ENCODE results near the gene KCTD11.
"Not testable (repeated sequence)": the region's sequence is repeated elsewhere in the genome, so short reads cannot be mapped to it uniquely, and the experiment has no call there.

Gene KCTD11

DNA sequence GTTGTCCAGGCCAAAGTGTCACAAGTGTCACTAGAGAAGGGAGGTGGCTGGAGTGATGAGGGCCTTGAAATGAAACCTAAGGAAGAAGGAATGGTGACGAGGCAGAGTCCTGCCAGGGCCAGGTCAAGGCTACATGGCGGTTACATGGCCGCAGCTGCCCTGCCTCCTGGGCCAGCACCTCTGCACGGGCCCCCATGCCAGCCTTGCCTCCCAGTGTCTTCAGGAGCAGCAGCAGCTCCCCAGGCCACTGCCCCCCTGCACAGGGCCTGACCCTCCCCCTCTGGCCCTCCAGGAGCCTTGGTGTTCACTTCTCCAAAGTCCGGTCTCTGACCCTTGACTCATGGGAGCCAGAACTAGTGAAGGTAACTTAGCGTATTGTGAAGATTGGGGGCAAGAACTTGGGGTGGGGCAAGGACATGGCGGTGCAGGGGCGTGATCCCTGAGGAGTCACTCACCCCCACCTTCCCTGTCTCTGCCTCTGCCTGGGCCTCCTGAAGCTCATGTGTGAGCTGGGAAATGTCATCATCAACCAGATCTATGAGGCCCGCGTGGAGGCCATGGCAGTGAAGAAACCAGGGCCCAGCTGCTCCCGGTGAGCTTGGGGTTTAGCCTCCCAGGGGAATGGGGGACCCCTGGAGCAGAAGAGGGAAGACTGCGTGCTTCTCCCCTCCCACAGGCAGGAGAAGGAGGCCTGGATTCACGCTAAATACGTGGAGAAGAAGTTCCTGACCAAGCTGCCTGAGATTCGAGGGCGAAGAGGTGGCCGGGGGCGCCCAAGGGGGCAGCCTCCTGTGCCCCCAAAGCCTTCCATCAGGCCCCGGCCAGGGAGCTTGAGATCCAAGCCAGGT is 4.1 kb upstream of the KCTD11 start:
- FAIRE-seq: no peak

DNA sequence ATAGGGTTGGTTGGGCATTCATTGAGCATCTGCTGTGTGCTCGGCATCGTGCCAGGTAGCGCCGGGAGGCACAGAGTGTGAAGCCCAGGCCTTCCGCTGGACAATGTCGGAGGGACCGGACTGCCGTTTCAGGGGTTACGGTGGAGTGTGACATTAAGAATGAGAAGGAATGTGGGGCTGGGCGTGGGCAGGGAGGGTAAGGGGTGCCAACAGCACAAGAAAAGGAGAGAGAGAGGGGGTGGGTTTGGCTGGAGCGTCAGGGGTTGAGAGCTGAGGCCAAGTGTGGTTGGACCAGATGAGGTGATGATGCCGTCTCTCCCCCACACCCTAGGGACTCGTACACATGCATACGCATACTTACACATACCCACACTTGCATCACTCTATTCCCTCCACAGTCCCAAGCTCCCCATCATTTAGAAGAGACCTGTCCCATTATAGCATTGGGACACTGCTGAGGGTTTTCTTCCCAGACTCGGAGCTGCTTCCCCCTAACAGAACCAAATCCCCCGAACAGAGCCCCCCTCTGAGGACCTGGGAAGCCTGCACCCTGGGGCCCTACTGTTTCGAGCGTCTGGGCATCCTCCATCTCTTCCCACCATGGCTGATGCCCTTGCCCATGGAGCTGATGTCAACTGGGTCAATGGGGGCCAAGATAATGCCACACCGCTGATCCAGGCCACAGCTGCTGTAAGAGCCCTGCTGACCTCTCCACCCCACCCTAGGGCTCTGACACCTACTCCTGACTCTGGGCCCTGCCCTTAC is 3.3 kb upstream of the KCTD11 start:
- no peak for FAIRE-seq

DNA sequence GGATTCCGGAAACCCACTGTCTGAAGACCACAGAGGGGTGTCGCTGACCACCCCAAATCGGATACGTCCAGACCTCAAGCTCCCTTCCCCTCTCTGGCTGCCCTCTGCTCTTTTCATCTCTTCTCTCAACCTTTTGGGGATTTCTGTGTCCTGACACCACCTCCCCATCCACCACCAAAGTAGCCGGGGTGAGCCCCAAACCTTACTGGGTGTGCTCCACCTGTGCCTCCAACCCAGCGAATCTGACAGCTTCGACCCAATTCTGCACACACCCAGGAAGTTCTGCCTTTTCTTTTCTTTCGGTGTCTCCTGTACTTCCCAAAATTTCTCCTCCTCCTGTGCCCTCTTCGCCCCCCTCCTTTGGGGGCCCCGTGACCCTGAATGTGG is 534 bp downstream of the KCTD11 start:
- FAIRE-seq: no peak

- no peak for FAIRE-seq
Observed at GRCh38 chr17:7352910-7353635, 1.1 kb downstream of the KCTD11 start.

DNA sequence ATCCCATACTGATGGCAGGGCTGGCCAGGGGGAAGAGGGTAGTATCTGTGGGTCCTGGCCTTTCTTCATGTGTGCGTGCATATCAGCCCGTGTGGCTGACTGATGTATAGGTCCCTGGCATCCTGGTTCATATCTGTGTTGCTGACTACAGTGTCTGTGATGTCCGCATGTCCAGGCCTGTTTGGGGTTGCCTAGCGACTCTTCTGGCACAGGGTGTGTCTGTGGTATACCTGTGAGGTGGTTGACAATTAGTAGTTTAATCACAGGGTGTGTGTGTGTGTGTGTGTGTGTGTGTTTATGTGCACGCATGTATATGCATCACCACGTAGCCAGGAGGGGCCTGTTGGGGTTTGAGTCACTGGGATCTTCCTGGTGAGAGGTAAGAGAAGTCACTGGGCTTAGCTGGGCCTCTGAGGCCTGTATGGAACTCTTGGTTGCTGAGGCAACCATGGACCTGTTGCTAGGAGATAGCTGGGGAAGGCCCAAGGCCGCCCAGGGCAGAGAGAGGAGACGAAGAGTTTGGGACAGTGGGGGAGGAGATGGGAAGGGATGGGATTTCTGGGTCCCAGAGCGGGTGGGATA is 2.4 kb downstream of the KCTD11 start:
- FAIRE-seq: no peak

- no peak for FAIRE-seq
Observed at GRCh38 chr17:7355053-7355452, 3.1 kb downstream of the KCTD11 start, which contains the start of gene TMEM95. TMEM95 (plus strand) TSS chr17:7355156; CDS start chr17:7355205, 49 bp downstream.

- no peak for FAIRE-seq
Observed at GRCh38 chr17:7355573-7355972, 3.6 kb downstream of the KCTD11 start.

GRCh38 chr17:7356072-7356549 is 4.1 kb downstream of the KCTD11 start:
- no peak for FAIRE-seq

GRCh38 chr17:7356756-7357155 is 4.8 kb downstream of the KCTD11 start:
- no peak for FAIRE-seq

GRCh38 chr17:7357381-7357780 is 5.4 kb downstream of the KCTD11 start:
- FAIRE-seq: no peak

GRCh38 chr17:7361906-7362305 is 9.9 kb downstream of the KCTD11 start:
- FAIRE-seq: no peak

- FAIRE-seq: no peak
Observed at GRCh38 chr17:7363311-7363710, 11.3 kb downstream of the KCTD11 start.

GRCh38 chr17:7365963-7366362 is 14.0 kb downstream of the KCTD11 start:
- not testable (repeated sequence) for FAIRE-seq

DNA sequence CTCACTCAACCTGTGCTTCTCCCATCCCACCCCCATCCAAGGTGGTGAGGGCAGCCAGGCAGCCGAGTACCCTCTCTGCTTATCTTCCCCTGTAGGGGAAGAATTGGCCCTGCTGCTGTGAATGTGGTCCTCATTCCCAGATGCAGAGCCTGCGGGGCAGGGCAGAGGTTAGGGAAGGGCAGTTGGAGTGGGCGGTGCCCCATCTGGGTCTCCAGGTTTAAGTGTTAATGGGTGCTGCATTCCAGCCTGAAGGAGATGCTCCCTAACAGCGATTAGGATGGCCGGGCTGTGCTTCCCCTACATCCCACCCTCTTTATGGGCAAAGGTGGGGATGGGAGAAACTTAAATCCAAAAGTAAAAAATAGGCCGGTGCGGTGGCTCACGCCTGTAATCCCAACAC is 15.1 kb downstream of the KCTD11 start:
- FAIRE-seq: no peak

DNA sequence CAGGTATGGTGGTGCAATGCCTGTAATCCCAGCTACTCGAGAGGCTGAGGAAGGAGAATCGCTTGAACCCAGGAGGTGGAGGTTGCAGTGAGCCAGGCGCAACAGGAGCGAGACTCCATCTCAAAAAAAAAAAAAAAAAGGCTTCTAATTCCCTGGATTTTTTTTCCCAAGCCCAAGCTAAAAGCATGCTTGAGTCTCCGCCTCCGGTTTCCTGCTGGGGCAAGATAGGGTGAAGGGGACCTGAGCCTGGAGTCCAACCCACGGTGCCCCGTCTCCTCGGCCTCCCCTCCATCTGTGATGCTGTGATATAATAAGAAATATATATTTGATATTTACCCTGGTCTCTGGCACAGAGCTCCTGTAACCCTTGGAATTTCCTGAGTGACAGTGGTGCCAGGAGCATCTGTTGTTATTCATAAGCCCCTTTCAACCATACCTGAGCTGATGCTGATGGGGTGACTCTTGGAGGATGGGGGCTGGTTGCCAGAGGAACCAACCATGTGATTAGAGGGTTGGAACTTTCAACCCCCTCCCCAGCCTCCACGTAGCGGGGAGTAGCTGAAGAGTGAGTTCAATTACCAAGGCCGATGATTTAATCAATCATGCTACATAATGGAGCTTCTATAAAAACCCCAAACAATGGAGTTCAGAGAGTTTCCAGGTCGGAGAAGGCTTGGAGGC is 16.1 kb downstream of the KCTD11 start:
- FAIRE-seq: no peak

DNA sequence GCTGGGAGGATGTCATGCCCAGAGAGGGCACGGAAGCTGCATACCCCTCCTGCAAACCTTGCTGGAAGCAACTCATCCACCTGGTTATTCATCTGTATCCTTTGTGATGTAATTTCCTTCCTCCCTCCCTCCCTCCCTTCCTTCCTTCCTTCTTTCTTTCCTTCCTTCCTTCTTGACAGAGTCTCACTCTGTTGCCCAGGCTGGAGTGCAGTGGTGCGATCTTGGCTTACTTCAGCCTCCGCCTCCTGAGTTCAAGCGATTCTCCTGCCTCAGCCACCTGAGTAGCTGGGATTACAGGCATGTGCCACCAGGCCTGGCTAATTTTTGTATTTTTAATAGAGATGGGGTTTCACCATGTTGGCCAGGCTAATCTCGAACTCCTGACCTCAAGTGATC is 16.6 kb downstream of the KCTD11 start:
- not testable (repeated sequence) for FAIRE-seq

DNA sequence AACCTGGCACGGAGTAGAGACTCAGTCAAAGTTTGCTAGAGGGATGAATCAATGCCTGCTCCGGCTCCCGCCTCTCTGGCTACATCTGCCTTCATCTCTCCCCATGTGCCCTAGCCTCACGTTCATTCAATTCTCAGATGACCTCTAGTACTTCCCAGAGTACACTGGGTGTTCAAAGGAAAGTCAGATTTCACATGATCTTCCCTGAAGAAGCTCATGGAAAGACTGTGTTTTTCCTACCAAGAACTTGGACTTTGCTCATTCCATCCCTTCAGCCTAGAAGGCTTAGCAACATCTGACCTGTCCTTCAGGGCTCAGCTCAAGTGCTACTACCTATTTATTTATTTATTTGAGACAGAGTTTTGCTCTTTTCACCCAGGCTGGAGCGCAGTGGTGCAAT is 17.9 kb downstream of the KCTD11 start:
- FAIRE-seq: no peak

DNA sequence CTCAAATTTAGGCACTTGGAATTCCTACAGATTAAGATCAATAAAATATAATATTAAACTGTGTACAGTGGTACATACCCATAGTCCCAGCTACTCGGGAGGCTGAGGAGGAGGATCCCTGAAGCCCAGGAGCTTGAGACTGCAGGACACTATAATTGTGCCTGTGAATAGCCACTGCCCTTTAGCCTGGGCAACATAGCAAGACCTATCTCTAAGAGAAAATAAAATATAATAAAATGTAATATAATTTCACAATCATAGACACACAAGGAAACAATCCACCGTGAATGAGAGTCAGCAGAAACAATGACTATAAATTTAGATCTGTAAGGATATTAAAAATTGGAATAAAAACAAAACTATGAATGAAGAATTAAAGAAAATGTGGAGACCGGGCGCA is 18.9 kb downstream of the KCTD11 start:
- no peak for FAIRE-seq

GRCh38 chr17:7374353-7374752 is 22.4 kb downstream of the KCTD11 start:
- FAIRE-seq: no peak

GRCh38 chr17:7379134-7379533 is 27.2 kb downstream of the KCTD11 start:
- FAIRE-seq: no peak

DNA sequence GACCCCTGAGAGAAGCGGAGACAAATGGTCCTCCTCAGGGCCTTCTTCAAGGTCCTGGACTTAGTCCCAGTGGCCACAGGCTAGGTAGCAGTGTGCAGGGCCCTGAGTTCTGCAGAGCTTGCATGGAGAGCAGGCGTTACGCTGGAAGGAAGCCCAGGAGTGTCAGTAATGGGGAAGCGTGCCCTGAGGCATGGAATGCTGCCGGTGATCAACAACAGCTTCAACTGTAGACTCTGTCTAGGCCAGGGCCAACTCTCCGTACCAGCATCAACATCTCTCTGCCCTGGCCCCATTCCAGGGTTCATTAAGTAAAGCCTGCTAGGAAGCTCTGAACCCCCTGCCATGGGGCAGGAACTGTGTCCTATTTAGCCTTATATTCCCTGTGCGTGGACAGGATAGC is 28.4 kb downstream of the KCTD11 start:
- FAIRE-seq: no peak
